H1 (cell line): ENCODE results near the gene KIN. TPM values are rescaled to one million over a fixed set of nuclear protein-coding genes. Genes with fewer than 3 reads are reported as not detected.

Source experiments
- CTCF ChIA-PET: fragments of 300-600 bp; sonication (Branson Sonifier 250); formaldehyde crosslinking; loops from one replicate; lab custom pipeline; 2021; ENCODE audit not compliant: partially characterized antibody; lab: Charles Lee
- POLR2A ChIA-PET: fragments of 300-600 bp; sonication (Branson Sonifier 250); formaldehyde crosslinking; loops from one replicate; lab custom pipeline; 2021; ENCODE audit warnings: inconsistent platforms; ENCODE audit not compliant: partially characterized antibody; lab: Charles Lee
- DNase-seq, 2 experiments: peaks; one replicate each; pipeline versions ENCODE4 v3.0.0 to v3.0.0-alpha.2; 2010 to 2022; ENCODE audit warnings: low spot score in 2 of 2, low read depth in 1 of 2, mixed read lengths in 1 of 2
- FAIRE-seq: peaks from 2 replicates; lab custom pipeline; 2011; peaks lifted over from hg19 to GRCh38; lab: Jason Lieb, UNC
- H2AFZ ChIP-seq: 2 replicates; pipeline ENCODE4 v1.8.1; 2012; ENCODE audit warnings: low read length, inconsistent platforms
- H2AK5ac ChIP-seq: 2 replicates; pipeline ENCODE4 v1.6.1; 2013; ENCODE audit warnings: low read depth, low read length
- H2BK120ac ChIP-seq: replicated peaks from 2 replicates; pipeline ENCODE3; 2013; ENCODE audit warnings: low read depth, low read length, inconsistent platforms
- H2BK12ac ChIP-seq: 2 replicates; pipeline ENCODE4 v1.6.1; 2013; ENCODE audit warnings: low read depth, low read length
- H2BK15ac ChIP-seq: 2 replicates; pipeline ENCODE4 v1.6.1; 2013; ENCODE audit warnings: low read length
- H2BK20ac ChIP-seq: 2 replicates; pipeline ENCODE4 v1.6.1; 2013; ENCODE audit warnings: low read length
- H2BK5ac ChIP-seq: 2 replicates; pipeline ENCODE4 v1.6.1; 2013; ENCODE audit warnings: low read depth, low read length
- H3K14ac ChIP-seq: 2 replicates; pipeline ENCODE4 v1.6.1; 2013; ENCODE audit warnings: inconsistent platforms; ENCODE audit not compliant: insufficient read length
- H3K18ac ChIP-seq: 2 replicates; pipeline ENCODE4 v1.6.1; 2013; ENCODE audit warnings: low read length; ENCODE audit errors: extremely low read depth
- H3K23ac ChIP-seq: 2 replicates; pipeline ENCODE4 v1.6.1; 2013; ENCODE audit warnings: inconsistent platforms; ENCODE audit not compliant: insufficient read length
- H3K23me2 ChIP-seq: 2 replicates; pipeline ENCODE4 v1.6.1; 2013; ENCODE audit warnings: low read depth, low read length
- H3K27ac ChIP-seq: 2 replicates; pipeline ENCODE4 v1.6.1; 2011; ENCODE audit warnings: low read depth, low read length, inconsistent platforms
- H3K27me3 ChIP-seq, 4 experiments: replicated peaks in 1 of 4; 1 replicate in 1 of 4; 2 replicates in 3 of 4; pipeline versions ENCODE4 v1.6.1 to v1.8.1; 2011 to 2013; ENCODE audit warnings: low read length in 3 of 4, mild to moderate bottlenecking in 3 of 4, inconsistent platforms in 2 of 4, mixed read lengths in 2 of 4, moderate library complexity in 1 of 4; ENCODE audit not compliant: control insufficient read depth in 3 of 4, insufficient read depth in 3 of 4; ENCODE audit errors: extremely low read depth in 1 of 4
- H3K36me3 ChIP-seq, 4 experiments: 2 replicates each; pipeline versions ENCODE4 v1.6.1 to v1.8.1; 2011 to 2013; ENCODE audit warnings: mild to moderate bottlenecking in 4 of 4, low read length in 3 of 4, moderate library complexity in 2 of 4, control low read depth in 1 of 4, inconsistent platforms in 1 of 4; ENCODE audit not compliant: insufficient read depth in 4 of 4, control insufficient read depth in 2 of 4
- H3K4ac ChIP-seq: replicated peaks from 2 replicates; pipeline ENCODE3; 2013; ENCODE audit warnings: low read length, low read depth, mixed read lengths, inconsistent platforms; ENCODE audit not compliant: insufficient read length
- H3K4me1 ChIP-seq, 4 experiments: replicated peaks in 1 of 4; 1 replicate in 1 of 4; 2 replicates in 3 of 4; pipeline versions ENCODE4 v1.6.1 to v1.8.1; 2011 to 2013; ENCODE audit warnings: low read length in 3 of 4, inconsistent platforms in 2 of 4, mixed read lengths in 1 of 4; ENCODE audit not compliant: insufficient read depth in 4 of 4, control insufficient read depth in 3 of 4
- H3K4me2 ChIP-seq, 2 experiments: 2 replicates each; pipeline versions ENCODE4 v1.6.1 to v1.8.1; 2011 to 2013; ENCODE audit warnings: low read depth in 2 of 2, low read length in 2 of 2, control low read depth in 1 of 2, inconsistent platforms in 1 of 2, mild to moderate bottlenecking in 1 of 2; ENCODE audit not compliant: insufficient read depth in 1 of 2
- H3K4me3 ChIP-seq, 4 experiments: fragments of 200-600, 300-600 bp in 1 of 4; sonication (generic), shearing (Covaris generic), sonication (Bioruptor Twin) in 1 of 4; 2 replicates each; pipeline versions ENCODE4 v1.5.1 to v1.8.1; 2011 to 2016; ENCODE audit warnings: low read length in 4 of 4, low read depth in 3 of 4, control low read depth in 2 of 4, inconsistent platforms in 2 of 4, mild to moderate bottlenecking in 2 of 4, mixed read lengths in 1 of 4, moderate library complexity in 1 of 4; ENCODE audit not compliant: insufficient read depth in 2 of 4; ENCODE audit errors: extremely low read depth in 1 of 4
- H3K56ac ChIP-seq: replicated peaks from 2 replicates; pipeline ENCODE3; 2013; ENCODE audit warnings: low read depth, mild to moderate bottlenecking, mixed read lengths, low read length, inconsistent platforms; ENCODE audit not compliant: insufficient read length
- H3K79me1 ChIP-seq: 2 replicates; pipeline ENCODE4 v1.6.1; 2013; ENCODE audit warnings: low read depth, low read length, control low read depth
- H3K79me2 ChIP-seq, 2 experiments: 2 replicates each; pipeline versions ENCODE4 v1.6.1 to v1.8.1; 2012 to 2013; ENCODE audit warnings: low read length in 2 of 2, mild to moderate bottlenecking in 2 of 2, inconsistent platforms in 1 of 2; ENCODE audit not compliant: insufficient read depth in 2 of 2, control insufficient read depth in 1 of 2
- H3K9ac ChIP-seq, 4 experiments: replicated peaks in 1 of 4; 1 replicate in 1 of 4; 2 replicates in 3 of 4; pipeline versions ENCODE4 v1.6.1 to v1.8.1; 2011 to 2013; ENCODE audit warnings: low read depth in 3 of 4, low read length in 3 of 4, control low read depth in 2 of 4, mild to moderate bottlenecking in 2 of 4, moderate library complexity in 2 of 4, inconsistent platforms in 1 of 4; ENCODE audit errors: extremely low read depth in 1 of 4
- H3K9me3 ChIP-seq, 2 experiments: 2 replicates each; pipeline versions ENCODE4 v1.6.1 to v1.8.1; 2012 to 2013; ENCODE audit warnings: mild to moderate bottlenecking in 2 of 2, moderate library complexity in 2 of 2, control low read depth in 1 of 2, inconsistent platforms in 1 of 2, low read depth in 1 of 2, low read length in 1 of 2, mixed read lengths in 1 of 2; ENCODE audit not compliant: insufficient read depth in 2 of 2
- H4K20me1 ChIP-seq, 2 experiments: replicated peaks in 1 of 2; 2 replicates each; pipeline versions ENCODE3 to v1.8.1; 2011 to 2013; ENCODE audit warnings: inconsistent platforms in 2 of 2, low read length in 2 of 2, mild to moderate bottlenecking in 1 of 2; ENCODE audit not compliant: insufficient read depth in 2 of 2, control insufficient read depth in 1 of 2
- H4K5ac ChIP-seq: 2 replicates; pipeline ENCODE4 v1.6.1; 2013; ENCODE audit warnings: low read length, low read depth, mixed read lengths, inconsistent platforms; ENCODE audit not compliant: insufficient read length
- H4K8ac ChIP-seq: 2 replicates; pipeline ENCODE4 v1.8.0; 2013; ENCODE audit warnings: mild to moderate bottlenecking, moderate library complexity, low read length, inconsistent platforms; ENCODE audit not compliant: insufficient read depth; ENCODE audit errors: extremely low read depth
- H4K91ac ChIP-seq: replicated peaks from 2 replicates; pipeline ENCODE3; 2013; ENCODE audit warnings: low read length, mixed read lengths, inconsistent platforms; ENCODE audit not compliant: insufficient read length
- ATF2 ChIP-seq: IDR thresholded peaks from 2 replicates; pipeline ENCODE4 v1.6.1; 2012; ENCODE audit warnings: low read length, inconsistent platforms
- ATF3 ChIP-seq: IDR thresholded peaks from 2 replicates; pipeline ENCODE4 v1.6.1; 2011; ENCODE audit warnings: low read depth, mild to moderate bottlenecking, low read length; ENCODE audit not compliant: insufficient read depth
- BRCA1 ChIP-seq: IDR thresholded peaks from 2 replicates; pipeline ENCODE4 v1.6.1; 2012; ENCODE audit warnings: low read depth, low read length, improper control_type of control experiment
- HDAC6 ChIP-seq: IDR thresholded peaks from one replicate; pipeline ENCODE4 v1.7.1; 2012; ENCODE audit warnings: low read depth, mild to moderate bottlenecking, inconsistent platforms, low read length, moderate library complexity
- POU5F1 ChIP-seq: IDR thresholded peaks from 2 replicates; pipeline ENCODE4 v1.6.1; 2011; ENCODE audit warnings: low read depth, mild to moderate bottlenecking, low read length, moderate library complexity
- RXRA ChIP-seq: IDR thresholded peaks from 2 replicates; pipeline ENCODE4 v1.6.1; 2011; ENCODE audit warnings: low read depth, mild to moderate bottlenecking, low read length, moderate library complexity; ENCODE audit not compliant: insufficient read depth
- SP2 ChIP-seq: IDR thresholded peaks from 2 replicates; pipeline ENCODE4 v1.6.1; 2012; ENCODE audit warnings: mild to moderate bottlenecking, low read length, inconsistent platforms
- TAF1 ChIP-seq: IDR thresholded peaks from 2 replicates; pipeline ENCODE4 v1.6.1; 2011; ENCODE audit warnings: mild to moderate bottlenecking, low read depth, low read length
- USF2 ChIP-seq: IDR thresholded peaks from 2 replicates; pipeline ENCODE4 v1.6.1; 2011; ENCODE audit warnings: low read length, improper control_type of control experiment
- WGBS, 2 experiments: shearing (Covaris generic) in 1 of 2; methylation state at CpG; one replicate each; pipeline versions ENCODE4 v1.1.6 to v1.1.7; 2013 to 2015; ENCODE audit warnings: low lambda C conversion rate in 2 of 2, mixed read lengths in 2 of 2, inconsistent platforms in 1 of 2, low coverage in 1 of 2, missing lambda C conversion rate in 1 of 2; ENCODE audit not compliant: insufficient replicate concordance in 2 of 2, insufficient coverage in 1 of 2, insufficient read length in 1 of 2; ENCODE audit errors: extremely low coverage in 1 of 2, missing lambda C conversion rate in 1 of 2; 5-methylcytosine and 5-hydroxymethylcytosine counted together
- polyA plus RNA-seq, 7 experiments: library from polyadenylated mRNA; depleted of rRNA in 3 of 7; stranded (reverse) in 5 of 7; unstranded in 2 of 7; fragments of >200 nt in 5 of 7; fragments of 200-250 nt in 2 of 7; gene quantifications; 1 replicate in 5 of 7; 2 replicates in 1 of 7; 4 replicates in 1 of 7; pipeline versions ENCODE4 v1.2.1 to v1.2.3, GENCODE V29; 2011 to 2013; ENCODE audit warnings: missing spikeins in 2 of 7, mixed read lengths in 2 of 7
- total RNA-seq: library from RNA; stranded (reverse); fragmentation: NEBNext Ultra II Directional; extraction: Animal tissue kit (Norgen Biotek cat#: 25700); gene quantifications from 2 replicates; pipeline ENCODE4 v1.2.1, GENCODE V29; 2021

KIN gene
- total and polyA plus RNA-seq, 2 of the 8 experiments (the other 6 are each of a cell fraction or from before 2014, with no cell fraction given): 3.7 to 16.5 TPM

GRCh38 chr10:7794251-7795026 lies 6.6 kb upstream of the KIN start:
- POLR2A ChIA-PET: interaction anchor here (0.8 kb wide), 1 partner anchor 24 kb away, joined by 5 read pairs; the partner anchor contains the start of gene TAF3
- H3K4me2 ChIP-seq: no peak overlapping the region
- H3K27me3 ChIP-seq: no peaks in the 10 kb centered on the region
- H2BK15ac ChIP-seq: no peak overlapping the region
- H3K4me1 ChIP-seq: peaks cover 0 to 1% (median under 1%) of the 10 kb centered on the region in 4 experiments; a peak in 4 of 7 replicates
- no peak overlapping the region for H3K9ac ChIP-seq
- no peak overlapping the region for H2AFZ ChIP-seq
- H4K91ac ChIP-seq: no peak overlapping the region
- H2BK120ac ChIP-seq: no peak overlapping the region
- DNase-seq (no peak), FAIRE-seq (no peak)
- CTCF ChIA-PET: no interaction called here
- no peak overlapping the region for H3K4me3 ChIP-seq
- no peak overlapping the region for H2AK5ac ChIP-seq
- no peaks in the 10 kb centered on the region for H3K23me2 ChIP-seq
- H3K9me3 ChIP-seq: no peaks in the 10 kb centered on the region
- peaks cover 13 to 42% (median 20%) of the 10 kb centered on the region in 4 experiments for H3K36me3 ChIP-seq
- no peak overlapping the region for H3K14ac ChIP-seq
- H3K27ac ChIP-seq: no peak overlapping the region
- H2BK12ac ChIP-seq: no peak overlapping the region
- H4K20me1 ChIP-seq: peaks cover 6 to 7% of the 10 kb centered on the region in 2 experiments
- no peak overlapping the region for H4K8ac ChIP-seq
- H3K56ac ChIP-seq: no peak overlapping the region
- no peak overlapping the region for H2BK20ac ChIP-seq
- H3K79me1 ChIP-seq: peaks cover under 1% of the 10 kb centered on the region; the same call in 1 of the 2 replicates
- 94% methylated on average over 4 of the region's 4 CpGs; no CpG with 5 or more reads in 1 of the 2 experiments for WGBS, 2 experiments
- H2BK5ac ChIP-seq: no peak overlapping the region
- peaks cover 4 to 68% of the 10 kb centered on the region in 2 experiments for H3K79me2 ChIP-seq
- H3K18ac ChIP-seq: no peak overlapping the region
- H3K23ac ChIP-seq: no peak overlapping the region
- H4K5ac ChIP-seq: no peak overlapping the region
- H3K4ac ChIP-seq: no peak overlapping the region
- TF ChIP-seq ATF2: no peak
- no peak for TF ChIP-seq POU5F1
- no peak for TF ChIP-seq BRCA1
- no peak for TF ChIP-seq USF2
- no peak for TF ChIP-seq TAF1
- TF ChIP-seq HDAC6: no peak
- no peak for TF ChIP-seq ATF3
- TF ChIP-seq SP2: no peak
- no peak for TF ChIP-seq RXRA
